Kasumi-1 (cell line): ENCODE results near the gene SCN2B.

Source experiments
- DNase-seq, 2 experiments: peaks; one replicate each; lab custom pipeline; 2025; lab: John Stamatoyannopoulos, UW

The SCN2B gene

GRCh38 chr11:118175993-118176777 lies at the start of gene SCN2B:
Gene SCN2B (minus strand): TSS chr11:118176639. CDS start chr11:118176431, 208 bp downstream.
- DNase-seq = peak in 1 of 2 experiments; percentile 42

- DNase-seq = no peak
These were observed 48.2 kb upstream of the SCN2B start, which contains the start of gene JAML for GRCh38 chr11:118224511-118225188. Gene JAML (minus strand): TSS chr11:118225011. CDS start chr11:118214866, 10,145 bp downstream.

GRCh38 chr11:118223992-118224391 lies 47.6 kb upstream of the SCN2B start:
- no peak for DNase-seq

GRCh38 chr11:118223570-118223969 lies 47.1 kb upstream of the SCN2B start:
- no peak for DNase-seq

- no peak for DNase-seq
These were observed 46.0 kb upstream of the SCN2B start for GRCh38 chr11:118222437-118222836.

- no peak for DNase-seq
These were observed 45.0 kb upstream of the SCN2B start for GRCh38 chr11:118221419-118221818.

- DNase-seq = no peak
These were observed 43.3 kb upstream of the SCN2B start for GRCh38 chr11:118219732-118220131.

GRCh38 chr11:118219244-118219643 lies 42.8 kb upstream of the SCN2B start:
- DNase-seq = no peak

GRCh38 chr11:118217575-118217974 lies 41.1 kb upstream of the SCN2B start:
- DNase-seq = no peak

- DNase-seq = no peak
These were observed 40.4 kb upstream of the SCN2B start for GRCh38 chr11:118216621-118217481.

- DNase-seq = no peak
These were observed 39.3 kb upstream of the SCN2B start for GRCh38 chr11:118215765-118216164.

- DNase-seq = no peak
These were observed 38.8 kb upstream of the SCN2B start for GRCh38 chr11:118215262-118215661.

GRCh38 chr11:118214210-118214914 lies 37.9 kb upstream of the SCN2B start:
- peak; percentile 67 to 83 for DNase-seq

- no peak for DNase-seq
These were observed 37.3 kb upstream of the SCN2B start for GRCh38 chr11:118213781-118214180.

- DNase-seq = no peak
These were observed 36.8 kb upstream of the SCN2B start for GRCh38 chr11:118213201-118213600.

- DNase-seq = peak; percentile 43 to 56
These were observed 36.3 kb upstream of the SCN2B start for GRCh38 chr11:118212781-118213191.

GRCh38 chr11:118212131-118212725 lies 35.8 kb upstream of the SCN2B start:
- no peak for DNase-seq

- DNase-seq = no peak
These were observed 34.6 kb upstream of the SCN2B start for GRCh38 chr11:118211006-118211405.

GRCh38 chr11:118210323-118210722 lies 33.9 kb upstream of the SCN2B start:
- no peak for DNase-seq

GRCh38 chr11:118209033-118209432 lies 32.6 kb upstream of the SCN2B start:
- no peak for DNase-seq

- DNase-seq = no peak
These were observed 30.6 kb upstream of the SCN2B start for GRCh38 chr11:118207079-118207478.
